Stimulated activated CD4-positive, alpha-beta T cell treated with anti-CD3 and anti-CD28 coated beads, Interleukin-1b, Interleukin-23, amount 100 ng/mL, for 48 hours (primary cell): Measurements from ENCODE around the gene RSPO4.
"Not testable (repeated sequence)": the region's sequence is repeated elsewhere in the genome, so short reads cannot be mapped to it uniquely, and the experiment has no call there.

ENCODE experiments used
- DNase-seq: peaks from one replicate; pipeline ENCODE4 v3.0.0-alpha.2; 2020

Gene RSPO4

GRCh38 chr20:1003920-1004697 lies 2.0 kb upstream of the RSPO4 start:
- DNase-seq = no peak

- DNase-seq = no peak
Observed at GRCh38 chr20:1002682-1003561, 811 bp upstream of the RSPO4 start.

GRCh38 chr20:1001116-1001515 lies 995 bp downstream of the RSPO4 start:
- DNase-seq = no peak

- no peak for DNase-seq
Observed at GRCh38 chr20:998231-998830, 3.8 kb downstream of the RSPO4 start.

- no peak for DNase-seq
Observed at GRCh38 chr20:997486-997885, 4.6 kb downstream of the RSPO4 start.

GRCh38 chr20:997016-997415 lies 5.1 kb downstream of the RSPO4 start:
- DNase-seq = no peak

GRCh38 chr20:995170-995569 lies 6.9 kb downstream of the RSPO4 start:
- DNase-seq = no peak

- DNase-seq = no peak
Observed at GRCh38 chr20:992801-993535, 9.1 kb downstream of the RSPO4 start.

GRCh38 chr20:991850-992249 lies 10.3 kb downstream of the RSPO4 start:
- DNase-seq = no peak

- DNase-seq = no peak
Observed at GRCh38 chr20:990293-990959, 11.7 kb downstream of the RSPO4 start.

- DNase-seq = no peak
Observed at GRCh38 chr20:988272-988671, 13.8 kb downstream of the RSPO4 start.

- no peak for DNase-seq
Observed at GRCh38 chr20:987677-988076, 14.4 kb downstream of the RSPO4 start.

- DNase-seq = no peak
Observed at GRCh38 chr20:986733-987355, 15.3 kb downstream of the RSPO4 start.

- DNase-seq = not testable (repeated sequence)
Observed at GRCh38 chr20:984994-985393, 17.1 kb downstream of the RSPO4 start.

- DNase-seq = no peak
Observed at GRCh38 chr20:982754-983153, 19.4 kb downstream of the RSPO4 start.

- no peak for DNase-seq
Observed at GRCh38 chr20:977021-977420, 25.1 kb downstream of the RSPO4 start.

GRCh38 chr20:976033-976432 lies 26.1 kb downstream of the RSPO4 start:
- no peak for DNase-seq

- DNase-seq = peak; percentile 58
Observed at GRCh38 chr20:973785-974194, 28.3 kb downstream of the RSPO4 start.

GRCh38 chr20:972256-972655 lies 29.9 kb downstream of the RSPO4 start:
- no peak for DNase-seq

- no peak for DNase-seq
Observed at GRCh38 chr20:971346-971745, 30.8 kb downstream of the RSPO4 start.

- no peak for DNase-seq
Observed at GRCh38 chr20:969868-970267, 32.2 kb downstream of the RSPO4 start.
